GM13976 (cell line): ENCODE data around the gene CSF2RB.
A peak's percentile ranks its signal among the peaks of the same experiment; 100 is the strongest.

Experiments used
- DNase-seq: peaks from one replicate; pipeline ENCODE4 v3.0.0; 2012; ENCODE audit warnings: low spot score
- in situ Hi-C: fragments of 300-500 bp; cut with MboI; formaldehyde crosslinking; loops from one replicate; pipeline ENCODE4 v1.12.0; 2022; ENCODE audit warnings: low sequenced_read_pairs, mixed read lengths, inconsistent platforms; ENCODE audit not compliant: unreplicated experiment
- TF ChIP-seq, protein P1 (sequence below): IDR thresholded peaks from 2 replicates; pipeline ENCODE4 v1.5.1; 2012; ENCODE audit warnings: borderline replicate concordance, mild to moderate bottlenecking; ENCODE audit not compliant: insufficient read depth; ENCODE audit errors: extremely low read depth, missing control alignments, control extremely low read depth

The CSF2RB gene

DNA sequence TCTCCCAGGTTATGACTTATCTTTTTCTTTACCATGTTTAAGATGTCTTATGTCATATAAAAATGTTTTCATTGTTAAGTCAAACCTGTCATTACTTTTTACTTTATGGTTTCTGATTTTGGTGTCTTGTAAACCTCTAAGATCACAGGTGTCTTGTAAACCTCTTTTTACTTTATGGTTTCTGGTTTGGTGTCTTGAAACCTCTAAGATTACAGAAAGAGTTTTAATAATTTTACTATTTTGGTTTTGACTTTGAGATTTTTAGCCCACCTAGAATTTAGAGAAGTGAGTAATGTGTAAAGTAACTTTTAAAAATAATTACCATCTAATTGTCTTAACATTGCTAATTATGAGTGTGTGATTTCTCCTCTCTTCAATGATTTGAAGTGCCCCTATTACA, 2.6 kb downstream of the CSF2RB start:
- DNase-seq = no peak
- in situ Hi-C loops = no loop called here
- TF ChIP-seq, protein P1, sequence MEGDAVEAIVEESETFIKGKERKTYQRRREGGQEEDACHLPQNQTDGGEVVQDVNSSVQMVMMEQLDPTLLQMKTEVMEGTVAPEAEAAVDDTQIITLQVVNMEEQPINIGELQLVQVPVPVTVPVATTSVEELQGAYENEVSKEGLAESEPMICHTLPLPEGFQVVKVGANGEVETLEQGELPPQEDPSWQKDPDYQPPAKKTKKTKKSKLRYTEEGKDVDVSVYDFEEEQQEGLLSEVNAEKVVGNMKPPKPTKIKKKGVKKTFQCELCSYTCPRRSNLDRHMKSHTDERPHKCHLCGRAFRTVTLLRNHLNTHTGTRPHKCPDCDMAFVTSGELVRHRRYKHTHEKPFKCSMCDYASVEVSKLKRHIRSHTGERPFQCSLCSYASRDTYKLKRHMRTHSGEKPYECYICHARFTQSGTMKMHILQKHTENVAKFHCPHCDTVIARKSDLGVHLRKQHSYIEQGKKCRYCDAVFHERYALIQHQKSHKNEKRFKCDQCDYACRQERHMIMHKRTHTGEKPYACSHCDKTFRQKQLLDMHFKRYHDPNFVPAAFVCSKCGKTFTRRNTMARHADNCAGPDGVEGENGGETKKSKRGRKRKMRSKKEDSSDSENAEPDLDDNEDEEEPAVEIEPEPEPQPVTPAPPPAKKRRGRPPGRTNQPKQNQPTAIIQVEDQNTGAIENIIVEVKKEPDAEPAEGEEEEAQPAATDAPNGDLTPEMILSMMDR = no peak

DNA sequence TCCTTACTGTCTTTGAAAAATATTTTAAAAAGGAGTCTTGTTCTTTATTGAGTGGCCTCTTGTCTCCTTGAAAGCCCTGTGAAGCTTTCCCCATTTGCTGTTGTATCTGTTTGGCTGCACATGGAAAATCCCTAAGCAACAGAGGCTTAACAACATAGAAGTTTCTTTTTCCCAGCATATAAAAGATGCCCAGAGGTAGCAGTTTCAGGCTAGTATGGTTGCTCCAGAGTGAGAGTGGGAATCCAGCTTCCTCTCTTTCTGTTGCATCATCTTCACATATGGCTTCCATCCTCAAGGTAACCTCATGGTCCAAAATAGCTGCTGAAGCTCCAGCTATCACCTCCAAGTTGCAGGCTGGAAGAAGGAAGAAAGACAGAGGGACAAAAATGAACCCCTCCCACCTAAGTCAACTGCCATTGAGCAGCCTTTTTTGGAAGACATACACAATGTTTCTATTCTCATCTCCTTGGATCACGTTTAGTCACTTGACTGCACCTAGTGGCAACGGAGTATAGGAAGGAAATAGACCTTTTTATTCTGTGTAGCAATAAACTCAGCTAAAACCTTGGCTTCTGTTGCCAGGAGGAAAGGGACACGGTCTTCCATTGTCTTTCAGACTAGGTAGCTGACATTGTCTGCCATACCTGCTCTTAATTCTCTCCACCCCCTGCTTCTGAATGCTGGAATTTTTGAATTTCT, 5.3 kb downstream of the CSF2RB start:
- TF ChIP-seq, protein P1 = no peak
- in situ Hi-C loops = no loop called here
- DNase-seq = no peak

DNA sequence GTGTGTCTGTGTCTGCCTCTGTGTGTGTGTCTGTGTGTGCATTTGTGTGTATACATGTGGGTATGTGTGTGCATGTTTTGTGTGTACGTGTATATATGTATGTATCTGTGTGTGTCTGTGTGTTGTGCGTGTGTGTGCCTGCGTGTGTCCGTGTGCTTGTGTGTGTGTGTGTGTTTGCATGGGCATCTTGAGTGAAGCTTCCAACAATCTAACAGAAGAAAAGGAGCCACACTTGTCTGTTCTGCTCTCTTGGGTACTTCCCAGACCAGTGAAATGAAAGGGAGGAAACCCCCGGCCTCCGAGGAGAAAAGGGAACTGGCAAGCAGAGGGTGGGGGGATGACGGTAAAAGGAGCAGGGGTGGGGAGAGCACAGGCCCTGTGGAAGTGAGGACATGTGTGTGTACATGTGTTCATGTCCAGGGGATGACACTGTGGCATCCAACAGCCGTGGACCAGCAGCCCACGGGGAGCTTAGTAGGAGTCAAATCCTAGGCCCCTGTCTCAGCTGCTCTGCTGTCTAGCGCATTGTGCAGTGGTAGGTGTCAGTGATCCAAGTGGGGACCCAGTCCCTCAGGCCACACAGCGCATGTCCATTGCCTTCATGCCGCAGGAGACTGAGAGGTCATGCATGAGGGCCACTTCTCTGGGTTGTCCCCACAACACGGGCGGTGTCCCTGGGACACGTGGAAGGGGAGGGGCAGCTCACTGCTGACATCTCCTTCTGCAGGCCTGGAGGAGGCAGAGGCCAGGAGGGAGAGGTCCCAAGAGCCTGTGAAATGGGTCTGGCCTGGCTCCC, 8.1 kb downstream of the CSF2RB start:
- in situ Hi-C loops = no loop called here
- TF ChIP-seq, protein P1 = no peak
- DNase-seq = peak; percentile 82

DNA sequence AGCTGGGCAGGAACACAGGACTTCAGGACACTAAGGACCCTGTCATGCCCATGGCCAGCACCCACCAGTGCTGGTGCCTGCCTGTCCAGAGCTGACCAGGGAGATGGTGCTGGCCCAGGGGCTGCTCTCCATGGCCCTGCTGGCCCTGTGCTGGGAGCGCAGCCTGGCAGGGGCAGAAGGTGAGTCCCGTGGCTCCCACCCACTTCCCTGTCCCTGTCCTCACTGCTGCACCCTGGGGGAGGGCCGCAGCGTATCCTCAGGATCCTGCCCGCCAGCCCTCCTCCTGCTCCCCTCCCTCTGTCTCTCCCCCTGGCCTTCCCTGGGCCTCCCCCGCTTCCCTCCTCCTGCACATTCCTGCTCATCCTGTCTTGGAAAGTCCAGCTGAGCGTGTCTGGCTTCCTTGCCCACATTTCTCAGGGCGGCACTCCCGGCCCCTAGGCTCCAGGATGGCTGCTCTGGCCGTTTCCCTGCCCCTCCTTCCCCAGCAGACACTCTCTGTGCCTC, 8.7 kb downstream of the CSF2RB start:
- TF ChIP-seq, protein P1 = no peak
- DNase-seq = peak; percentile 23
- in situ Hi-C loops = no loop called here

DNA sequence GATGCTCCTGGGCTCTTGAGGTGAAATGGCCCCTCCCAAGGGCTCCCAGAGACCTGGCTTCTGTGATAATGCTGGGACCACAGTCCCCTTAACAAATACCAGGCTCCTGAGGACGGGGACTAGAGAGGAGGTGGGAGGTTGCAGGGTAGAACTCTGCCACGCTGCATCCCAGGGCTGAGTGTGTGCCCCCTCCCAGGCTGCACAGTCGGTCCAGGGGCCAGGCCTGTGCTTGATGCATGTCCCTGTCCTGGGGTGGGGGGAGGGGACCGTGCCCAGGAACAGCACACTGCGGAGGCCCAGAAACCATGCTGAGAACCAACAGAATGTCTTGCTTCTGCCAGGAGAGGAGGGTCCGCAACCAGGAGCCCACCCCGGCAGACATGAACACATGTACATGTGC, 9.3 kb downstream of the CSF2RB start:
- no peak for DNase-seq

DNA sequence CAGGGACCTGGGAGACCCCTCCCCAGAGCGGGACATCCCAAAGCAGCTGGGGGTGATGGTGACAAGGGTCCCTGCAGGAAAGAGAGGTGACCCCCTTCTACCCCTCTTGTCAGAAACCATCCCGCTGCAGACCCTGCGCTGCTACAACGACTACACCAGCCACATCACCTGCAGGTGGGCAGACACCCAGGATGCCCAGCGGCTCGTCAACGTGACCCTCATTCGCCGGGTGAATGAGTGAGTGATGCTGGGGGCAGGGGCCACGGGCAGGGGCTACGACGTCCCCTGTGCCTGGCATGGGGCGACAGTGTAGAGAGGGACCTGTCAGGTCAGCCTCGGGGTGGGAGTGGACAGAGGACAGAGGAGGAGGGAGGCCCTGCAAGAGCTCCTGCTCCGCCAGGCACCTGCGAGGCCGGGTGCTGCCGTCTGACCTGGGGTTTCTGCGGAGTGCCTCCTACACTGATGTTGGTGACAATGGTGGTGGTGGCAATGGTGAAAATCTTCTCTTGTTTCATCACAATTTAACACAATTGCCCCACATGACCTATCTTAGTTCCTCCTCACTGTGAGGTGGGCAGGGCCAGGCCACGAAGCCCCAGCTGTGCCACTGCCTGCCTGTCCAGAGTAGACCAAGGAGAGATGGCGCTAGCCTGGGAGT, 9.8 kb downstream of the CSF2RB start:
- TF ChIP-seq, protein P1 = no peak
- in situ Hi-C loops = no loop called here
- DNase-seq = no peak

More for the DNA sequence above, 9.3 kb downstream of the CSF2RB start:
- in situ Hi-C loops = no loop called here
- TF ChIP-seq, protein P1 = no peak
